DND-41 (cell line): Measurements from ENCODE around the gene PDE4D.

Experiments
- CTCF ChIP-seq: IDR thresholded peaks from 2 replicates; pipeline ENCODE4 v1.5.1; 2012; ENCODE audit warnings: borderline replicate concordance, low read length, moderate library complexity, mild to moderate bottlenecking; ENCODE audit not compliant: poor library complexity, severe bottlenecking; ENCODE audit errors: extremely low read depth
- EZH2 ChIP-seq: IDR thresholded peaks from 3 replicates; pipeline ENCODE4 v1.6.1; 2012; ENCODE audit warnings: borderline replicate concordance, low read depth, mild to moderate bottlenecking, moderate library complexity, low read length, inconsistent platforms; ENCODE audit not compliant: severe bottlenecking

GRCh38 chr5:59025734-59026133 is 867.8 kb downstream of the PDE4D start:
- TF ChIP-seq CTCF (no peak), EZH2 (no peak)
